Mesothelial cell of epicardium (in vitro differentiated cells): Measurements from ENCODE around the gene GADL1. TPM values are rescaled to one million over a fixed set of nuclear protein-coding genes. Genes with fewer than 3 reads are reported as not detected.

Experiments used
- DNase-seq, 2 experiments: peaks; one replicate each; pipeline ENCODE4 v3.0.0; 2021; ENCODE audit warnings: low spot score in 2 of 2; ENCODE audit not compliant: unreplicated experiment in 2 of 2
- H3K27ac Mint-ChIP-seq: 2 replicates; pipeline ENCODE4 v1.8.0; 2021; ENCODE audit warnings: mixed read lengths
- H3K27me3 Mint-ChIP-seq: 2 replicates; pipeline ENCODE4 v1.8.0; 2021; ENCODE audit warnings: low read depth, mixed read lengths
- H3K36me3 Mint-ChIP-seq: 2 replicates; pipeline ENCODE4 v1.8.0; 2021; ENCODE audit warnings: mixed read lengths
- H3K4me1 Mint-ChIP-seq: 2 replicates; pipeline ENCODE4 v1.8.0; 2021; ENCODE audit warnings: mixed read lengths
- H3K4me3 Mint-ChIP-seq: 2 replicates; pipeline ENCODE4 v1.8.0; 2021; ENCODE audit warnings: mild to moderate bottlenecking, moderate library complexity, mixed read lengths
- H3K9me3 Mint-ChIP-seq: 2 replicates; pipeline ENCODE4 v1.8.0; 2021; ENCODE audit warnings: mixed read lengths
- total RNA-seq: library from RNA; stranded (reverse); gene quantifications from 3 replicates; pipeline ENCODE4 v1.2.1, GENCODE V29; 2021
- TF ChIP-seq, protein P1 (sequence below): fragments of 200-600 bp; sonication (generic); IDR thresholded peaks from one replicate; pipeline ENCODE4 v1.5.0; 2021; ENCODE audit warnings: antibody characterized with exemption; ENCODE audit not compliant: unreplicated experiment

Gene GADL1
- total RNA-seq, 1 donor from 2014 or later = 4.6 TPM

DNA sequence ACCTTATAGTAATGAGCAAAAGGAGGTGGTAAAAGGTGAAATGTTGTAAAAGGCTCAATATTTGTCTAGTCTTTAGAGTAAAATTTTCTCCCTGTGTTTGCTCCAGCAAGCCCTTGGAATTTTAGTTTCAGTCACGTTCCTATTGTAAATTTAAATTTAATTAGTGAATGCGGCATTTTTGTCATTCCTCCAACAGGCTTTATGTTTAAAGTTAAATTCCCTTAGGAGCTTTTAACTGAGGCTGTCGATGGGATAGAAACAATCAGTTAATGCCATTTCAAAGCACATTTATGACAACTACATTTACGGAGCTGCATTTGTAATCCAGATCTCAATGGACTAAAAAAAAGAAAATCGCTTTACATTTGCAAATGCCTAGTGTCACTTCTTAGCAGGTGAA, 868 bp upstream of the GADL1 start:
- no peak for DNase-seq
- Mint-ChIP-seq H3K9me3 (no peaks in the 10 kb centered on the region), H3K4me3 (peak overlapping the region; percentile 69), H3K36me3 (no peaks in the 10 kb centered on the region), H3K27ac (peak overlapping the region; percentile 87), H3K4me1 (peaks cover 22% of the 10 kb centered on the region), H3K27me3 (peaks cover 34% of the 10 kb centered on the region)
- TF ChIP-seq, protein P1, sequence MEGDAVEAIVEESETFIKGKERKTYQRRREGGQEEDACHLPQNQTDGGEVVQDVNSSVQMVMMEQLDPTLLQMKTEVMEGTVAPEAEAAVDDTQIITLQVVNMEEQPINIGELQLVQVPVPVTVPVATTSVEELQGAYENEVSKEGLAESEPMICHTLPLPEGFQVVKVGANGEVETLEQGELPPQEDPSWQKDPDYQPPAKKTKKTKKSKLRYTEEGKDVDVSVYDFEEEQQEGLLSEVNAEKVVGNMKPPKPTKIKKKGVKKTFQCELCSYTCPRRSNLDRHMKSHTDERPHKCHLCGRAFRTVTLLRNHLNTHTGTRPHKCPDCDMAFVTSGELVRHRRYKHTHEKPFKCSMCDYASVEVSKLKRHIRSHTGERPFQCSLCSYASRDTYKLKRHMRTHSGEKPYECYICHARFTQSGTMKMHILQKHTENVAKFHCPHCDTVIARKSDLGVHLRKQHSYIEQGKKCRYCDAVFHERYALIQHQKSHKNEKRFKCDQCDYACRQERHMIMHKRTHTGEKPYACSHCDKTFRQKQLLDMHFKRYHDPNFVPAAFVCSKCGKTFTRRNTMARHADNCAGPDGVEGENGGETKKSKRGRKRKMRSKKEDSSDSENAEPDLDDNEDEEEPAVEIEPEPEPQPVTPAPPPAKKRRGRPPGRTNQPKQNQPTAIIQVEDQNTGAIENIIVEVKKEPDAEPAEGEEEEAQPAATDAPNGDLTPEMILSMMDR = no peak

DNA sequence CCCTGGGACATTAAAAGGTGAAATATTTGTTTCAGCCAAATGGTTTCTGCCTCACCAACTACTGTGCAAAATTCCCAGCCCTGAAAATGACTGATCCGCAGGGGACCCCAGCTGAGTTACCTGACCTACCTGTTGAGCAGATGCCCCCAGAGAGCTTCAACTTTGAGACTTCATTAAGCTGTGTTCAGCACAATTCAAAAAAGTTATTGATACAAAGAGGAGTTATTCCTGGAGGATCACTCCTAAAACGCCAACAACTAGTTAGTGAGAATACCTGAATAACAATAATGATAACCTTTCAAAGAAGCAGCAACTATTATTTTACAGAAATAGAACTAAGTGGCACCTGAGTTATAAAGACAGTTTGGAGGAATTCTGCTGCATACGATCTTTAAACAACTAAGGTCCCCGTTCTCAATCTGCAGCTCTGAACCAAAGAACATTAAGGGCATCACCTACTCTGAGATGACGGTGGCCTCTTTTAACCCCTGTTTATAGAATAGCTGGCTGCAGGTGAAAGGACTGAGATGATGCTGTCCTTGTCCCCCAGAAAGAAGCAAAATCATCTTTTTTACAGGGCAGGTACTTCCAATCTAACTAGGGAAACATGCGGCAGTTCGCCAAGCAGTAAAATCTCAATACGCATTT, 659 bp downstream of the GADL1 start:
- TF ChIP-seq, protein P1 = no peak
- peaks cover 34% of the 10 kb centered on the region for H3K27me3 Mint-ChIP-seq
- no peaks in the 10 kb centered on the region for H3K36me3 Mint-ChIP-seq
- H3K9me3 Mint-ChIP-seq = no peaks in the 10 kb centered on the region
- H3K27ac Mint-ChIP-seq = no peak overlapping the region
- DNase-seq = no peak
- peak overlapping the region; percentile 69 for H3K4me3 Mint-ChIP-seq
- H3K4me1 Mint-ChIP-seq = peaks cover 21% of the 10 kb centered on the region

DNA sequence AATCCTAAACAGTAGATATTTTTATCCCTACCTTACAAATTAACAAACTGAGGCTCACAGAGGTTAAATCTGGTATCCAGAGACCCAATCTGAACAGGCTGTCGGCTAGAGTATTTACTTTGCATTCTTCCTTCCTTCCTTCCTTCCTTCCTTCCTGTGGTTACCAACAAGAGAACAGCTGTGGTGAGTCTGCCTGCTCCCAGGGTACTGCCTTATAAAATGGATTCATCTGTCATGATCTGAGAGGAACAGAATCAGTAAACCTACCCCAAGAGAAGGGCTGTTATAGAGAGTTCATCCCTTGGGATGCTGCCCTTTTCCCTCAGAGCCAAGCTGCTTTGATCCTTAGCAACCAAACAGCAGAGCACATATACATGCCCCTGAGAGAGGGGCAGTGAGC, 3.6 kb downstream of the GADL1 start:
- Mint-ChIP-seq H3K36me3 (peaks cover 2% of the 10 kb centered on the region), H3K4me1 (peaks cover 18% of the 10 kb centered on the region), H3K9me3 (peaks cover 12% of the 10 kb centered on the region), H3K4me3 (no peak overlapping the region), H3K27ac (no peak overlapping the region), H3K27me3 (peaks cover 34% of the 10 kb centered on the region)
- no peak for DNase-seq
- TF ChIP-seq, protein P1 = no peak

DNA sequence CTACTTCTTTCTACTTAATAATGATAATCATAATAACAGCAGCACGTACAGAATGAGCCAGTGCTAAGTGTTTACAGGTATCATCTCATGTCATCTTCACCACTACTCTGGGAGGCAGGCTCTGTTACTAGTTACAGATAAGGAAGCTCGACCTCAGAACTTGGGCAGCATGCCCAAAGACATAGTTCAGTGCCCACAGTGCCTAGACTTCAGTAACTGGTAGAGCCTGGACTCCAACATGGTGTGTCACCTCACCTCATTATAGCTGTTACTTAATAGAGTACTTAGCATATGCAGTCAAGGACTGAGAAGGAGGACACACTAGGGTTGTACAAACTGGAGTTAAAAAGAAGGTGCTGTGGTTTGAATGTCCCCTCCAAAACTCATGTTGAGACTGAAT, 7.6 kb downstream of the GADL1 start:
- Mint-ChIP-seq H3K36me3 (peaks cover 2% of the 10 kb centered on the region), H3K4me3 (no peak overlapping the region), H3K9me3 (peaks cover 24% of the 10 kb centered on the region), H3K27me3 (peaks cover 7% of the 10 kb centered on the region), H3K27ac (no peak overlapping the region), H3K4me1 (no peaks in the 10 kb centered on the region)
- TF ChIP-seq, protein P1 = no peak
- DNase-seq = no peak

DNA sequence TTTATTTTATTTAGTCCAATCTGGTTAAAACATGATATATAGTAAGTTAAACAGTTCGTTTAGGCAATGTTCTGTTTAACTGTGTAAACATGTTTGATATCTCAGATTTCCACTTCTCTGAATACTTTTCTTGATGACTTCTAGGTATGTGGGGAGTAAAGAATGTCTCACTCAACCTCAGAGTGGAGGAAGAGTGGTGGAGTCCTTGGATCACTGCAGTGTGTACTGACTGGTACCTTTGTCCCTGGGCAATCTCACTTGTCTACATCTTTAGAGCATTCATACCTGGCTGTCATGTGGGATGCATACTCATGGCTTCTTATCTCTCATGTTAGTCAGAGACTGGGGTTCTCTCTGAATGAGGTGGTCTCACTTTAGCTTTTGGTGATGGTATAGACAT, 15.6 kb downstream of the GADL1 start:
- H3K36me3 Mint-ChIP-seq = peaks cover 3% of the 10 kb centered on the region
- no peak overlapping the region for H3K4me3 Mint-ChIP-seq
- H3K27ac Mint-ChIP-seq = no peak overlapping the region
- peaks cover 10% of the 10 kb centered on the region for H3K27me3 Mint-ChIP-seq
- TF ChIP-seq, protein P1 = no peak
- peaks cover 2% of the 10 kb centered on the region for H3K4me1 Mint-ChIP-seq
- H3K9me3 Mint-ChIP-seq = peaks cover 27% of the 10 kb centered on the region
- DNase-seq = no peak
